Hematopoietic multipotent progenitor cell (in vitro differentiated cells): ENCODE measurements around the gene CD8B. TPM values are rescaled to one million over a fixed set of nuclear protein-coding genes. Genes with fewer than 3 reads are reported as not detected.
"Not testable (repeated sequence)": the region's sequence is repeated elsewhere in the genome, so short reads cannot be mapped to it uniquely, and the experiment has no call there.

ENCODE experiments used
- DNase-seq, 3 donors: peaks; one replicate each; pipeline ENCODE4 v3.0.0-alpha.2; 2011 to 2015; ENCODE audit warnings: low read depth in 2 of 3, low spot score in 2 of 3
- total RNA-seq: library from RNA; depleted of rRNA; stranded (reverse); fragments of >200 nt; gene quantifications from one replicate; pipeline ENCODE4 v1.2.3, GENCODE V29; 2012

The CD8B gene
- total RNA-seq, 1 donor, result 0.27 TPM

DNA sequence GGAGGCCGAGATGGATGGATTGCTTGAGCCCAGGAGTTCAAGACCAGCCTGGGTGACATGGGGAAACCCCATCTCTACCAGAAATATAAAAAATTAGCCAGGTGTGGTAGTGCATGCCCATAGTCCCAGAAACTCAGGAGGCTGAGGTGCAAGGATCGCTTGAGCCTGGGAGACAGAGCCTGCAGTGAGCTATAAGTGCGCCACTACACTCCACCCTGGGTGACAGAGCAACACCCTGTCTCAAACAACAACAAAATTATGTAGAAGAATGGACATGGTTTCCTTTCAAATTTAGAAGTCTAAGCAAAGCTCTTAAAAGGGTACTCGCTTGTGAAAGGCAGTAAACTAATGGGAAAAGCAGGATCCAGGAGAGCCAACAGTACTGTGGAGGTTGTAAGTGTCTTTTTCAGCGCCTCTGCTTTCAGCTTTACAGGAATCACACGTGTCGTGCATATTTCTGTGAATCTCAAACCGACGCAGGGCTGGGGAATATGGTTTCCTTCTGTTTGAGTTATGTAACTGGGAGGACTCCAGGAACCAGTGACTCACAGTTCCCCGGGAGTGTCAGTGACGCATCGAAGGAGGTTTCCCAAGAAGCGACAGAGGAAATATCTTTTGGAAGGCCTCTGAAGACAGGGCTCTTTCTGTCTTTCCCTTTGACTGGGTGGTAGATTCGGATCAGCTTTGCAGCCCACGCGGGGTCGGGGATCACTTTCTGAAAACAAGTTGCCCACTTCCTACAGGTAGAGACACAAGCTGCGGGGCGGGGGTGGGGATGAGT is 24.6 kb downstream of the CD8B start:
- DNase-seq, result peak in 2 of 3 donors; percentile 25 to 55

DNA sequence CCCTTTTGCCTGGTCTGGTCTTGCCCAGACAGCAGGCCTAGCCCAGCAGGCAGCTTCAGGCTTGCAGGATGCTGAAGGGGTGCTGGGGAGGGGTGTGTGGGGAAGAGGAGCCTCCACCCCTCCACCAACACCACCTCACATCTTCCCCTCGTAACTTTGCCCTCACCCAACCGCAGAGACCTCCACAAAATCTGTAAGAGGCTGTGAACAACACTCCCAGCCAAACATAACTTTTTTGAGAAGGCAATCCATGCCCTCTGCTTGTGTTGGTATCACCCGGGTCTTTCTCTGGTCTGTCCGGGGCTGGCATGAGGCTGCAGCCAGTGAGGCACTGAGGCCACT is 26.2 kb downstream of the CD8B start:
- not testable (repeated sequence) for DNase-seq

GRCh38 chr2:86833315-86833714 is 28.4 kb downstream of the CD8B start:
- no peak for DNase-seq

- no peak for DNase-seq
These were observed 29.2 kb downstream of the CD8B start for GRCh38 chr2:86832334-86833096.

DNA sequence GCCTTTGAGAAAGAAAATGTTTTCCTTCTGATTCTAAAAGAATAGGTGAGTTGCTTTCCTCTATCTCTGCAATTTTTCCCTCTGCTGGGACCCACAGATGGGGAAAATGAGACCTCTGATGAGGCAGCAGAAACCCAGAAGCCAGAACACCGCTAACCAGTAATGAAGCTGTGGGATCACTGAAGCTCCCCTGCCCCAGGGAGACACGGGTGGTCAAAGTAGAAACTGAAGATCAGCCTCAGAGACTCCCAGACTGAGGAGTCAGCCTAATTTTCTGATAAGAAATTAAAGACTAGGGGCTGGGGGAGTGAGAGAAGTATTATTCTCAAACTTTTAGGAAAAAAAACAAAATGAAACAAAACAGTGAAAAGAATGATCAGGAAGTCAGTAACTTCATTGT is 30.1 kb downstream of the CD8B start:
- DNase-seq, result no peak

DNA sequence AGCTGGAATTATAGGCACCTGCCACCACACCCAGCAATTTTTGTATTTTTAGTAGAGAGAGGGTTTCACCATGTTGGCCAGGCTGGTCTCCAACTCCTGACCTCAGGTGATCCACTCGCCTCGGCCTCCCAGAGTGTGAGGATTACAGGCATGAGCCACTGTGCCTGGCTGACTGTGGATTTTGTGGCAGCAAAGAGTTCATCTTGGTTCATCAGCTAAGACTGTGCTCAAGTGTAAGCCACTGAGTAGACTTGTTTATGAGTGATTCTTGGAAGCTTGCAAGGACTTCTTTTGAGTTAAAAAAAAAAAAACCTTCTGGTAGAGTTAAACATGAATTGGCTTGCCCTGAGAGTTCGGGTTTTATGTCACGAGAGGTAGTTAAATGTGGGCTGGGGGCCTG is 34.7 kb downstream of the CD8B start:
- DNase-seq, result no peak

- no peak for DNase-seq
These were observed 35.8 kb downstream of the CD8B start for GRCh38 chr2:86825693-86826381.

GRCh38 chr2:86825036-86825692 is 36.5 kb downstream of the CD8B start:
- no peak for DNase-seq

- no peak for DNase-seq
These were observed 38.9 kb downstream of the CD8B start for GRCh38 chr2:86822668-86823345.

DNA sequence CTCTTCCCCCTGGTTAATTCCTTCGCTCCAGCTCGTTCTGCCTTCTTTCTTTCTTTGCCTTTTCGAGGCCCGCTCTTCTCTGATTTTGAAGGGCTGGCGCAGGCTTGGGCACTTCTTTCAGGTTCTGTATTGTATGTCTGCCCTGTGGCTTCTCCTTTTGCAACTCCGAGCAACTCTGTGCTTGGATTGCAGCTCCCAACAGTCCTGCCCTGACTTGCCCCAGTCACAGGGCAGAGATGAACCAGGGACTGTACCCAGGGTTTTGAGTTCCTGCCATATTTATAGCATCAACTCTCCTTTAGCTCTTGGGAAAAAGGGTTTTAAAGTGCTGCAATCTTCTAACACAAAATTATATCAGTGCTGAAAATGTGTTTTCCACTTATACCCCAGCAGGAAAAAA is 39.8 kb downstream of the CD8B start:
- no peak for DNase-seq

DNA sequence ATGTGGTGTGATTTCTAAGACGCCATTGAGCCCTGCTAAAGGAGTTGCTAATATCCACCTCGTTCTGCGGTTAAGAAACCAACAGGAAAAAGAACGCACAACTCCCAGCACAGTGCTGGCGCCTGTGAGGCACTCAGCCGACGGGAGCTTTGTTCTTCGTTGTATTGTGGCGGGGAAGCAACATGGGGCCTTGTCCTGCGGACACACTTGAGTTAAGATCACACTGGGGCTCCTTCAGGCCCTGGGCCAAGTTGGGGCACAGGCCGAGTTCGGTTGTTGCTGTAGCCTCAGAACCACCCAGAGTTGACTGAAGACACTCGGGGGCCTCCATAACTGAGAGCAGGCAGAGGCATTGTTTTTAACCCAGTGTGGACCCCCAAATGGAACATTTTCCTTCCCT is 40.4 kb downstream of the CD8B start:
- no peak for DNase-seq

GRCh38 chr2:86818957-86819356 is 42.7 kb downstream of the CD8B start:
- DNase-seq, result no peak

DNA sequence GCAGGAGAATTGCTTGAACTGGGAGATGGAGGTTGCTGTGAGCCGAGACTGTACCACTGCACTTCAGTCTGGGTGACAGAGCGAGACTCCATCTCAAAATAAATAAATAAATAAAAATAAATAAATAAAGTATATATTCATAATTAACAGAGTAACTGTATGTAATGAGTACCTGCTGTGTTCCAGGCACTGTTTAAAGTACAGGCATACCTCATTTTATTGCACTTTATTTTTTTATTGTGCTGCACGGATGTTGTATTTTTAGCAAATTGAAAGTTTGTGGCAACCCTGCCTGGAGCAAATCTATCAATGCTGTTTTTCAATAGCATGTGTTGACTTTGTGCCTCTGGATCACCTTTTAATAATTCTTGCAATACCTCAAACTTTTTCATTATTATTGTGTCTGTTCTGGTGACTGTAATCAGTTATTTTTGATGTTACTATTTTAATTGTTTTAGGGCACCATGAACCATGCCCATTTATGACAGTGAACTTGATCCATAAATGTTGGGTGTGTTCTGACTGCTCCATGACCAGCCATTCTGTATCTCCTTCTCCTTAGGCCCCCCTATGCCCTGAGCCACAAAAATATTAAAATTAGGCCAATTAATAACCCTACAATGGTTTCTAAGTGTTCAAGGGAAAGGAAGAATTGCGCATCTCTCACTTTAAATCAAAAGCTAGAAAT is 43.4 kb downstream of the CD8B start:
- no peak for DNase-seq

- no peak for DNase-seq
These were observed 46.1 kb downstream of the CD8B start for GRCh38 chr2:86815611-86816010.

DNA sequence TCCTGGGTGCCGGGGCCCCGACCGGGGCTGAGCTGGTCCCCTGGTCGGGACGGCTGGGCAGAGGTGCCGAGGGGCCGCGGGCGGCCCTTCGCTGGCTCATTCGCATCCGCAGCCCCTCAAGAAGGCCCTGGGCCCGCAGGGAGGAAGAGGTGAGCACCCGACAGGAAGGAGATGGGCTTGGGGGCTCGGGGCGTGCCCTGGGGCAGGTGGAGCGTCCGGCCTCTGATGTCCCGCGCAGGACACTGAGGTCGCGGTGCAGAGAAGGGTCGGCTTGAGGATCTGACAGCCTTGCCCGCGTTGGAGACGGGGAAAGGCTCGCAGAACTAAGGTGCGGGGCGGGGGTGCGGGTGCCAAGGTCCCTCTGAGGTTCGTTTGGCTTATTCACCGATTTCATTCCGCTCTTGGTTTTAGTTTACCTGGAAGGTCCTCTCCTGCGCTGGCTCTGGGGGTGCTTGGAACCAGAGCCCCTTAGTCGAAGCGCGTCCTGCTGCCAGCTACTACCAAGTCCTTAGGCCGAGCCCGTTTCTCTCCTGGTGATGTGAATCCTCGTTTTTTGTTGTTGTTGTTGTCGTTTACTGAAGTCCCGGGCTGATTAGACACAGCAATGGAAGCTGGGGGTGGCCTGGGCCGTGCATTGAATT is 52.1 kb downstream of the CD8B start:
- no peak for DNase-seq

DNA sequence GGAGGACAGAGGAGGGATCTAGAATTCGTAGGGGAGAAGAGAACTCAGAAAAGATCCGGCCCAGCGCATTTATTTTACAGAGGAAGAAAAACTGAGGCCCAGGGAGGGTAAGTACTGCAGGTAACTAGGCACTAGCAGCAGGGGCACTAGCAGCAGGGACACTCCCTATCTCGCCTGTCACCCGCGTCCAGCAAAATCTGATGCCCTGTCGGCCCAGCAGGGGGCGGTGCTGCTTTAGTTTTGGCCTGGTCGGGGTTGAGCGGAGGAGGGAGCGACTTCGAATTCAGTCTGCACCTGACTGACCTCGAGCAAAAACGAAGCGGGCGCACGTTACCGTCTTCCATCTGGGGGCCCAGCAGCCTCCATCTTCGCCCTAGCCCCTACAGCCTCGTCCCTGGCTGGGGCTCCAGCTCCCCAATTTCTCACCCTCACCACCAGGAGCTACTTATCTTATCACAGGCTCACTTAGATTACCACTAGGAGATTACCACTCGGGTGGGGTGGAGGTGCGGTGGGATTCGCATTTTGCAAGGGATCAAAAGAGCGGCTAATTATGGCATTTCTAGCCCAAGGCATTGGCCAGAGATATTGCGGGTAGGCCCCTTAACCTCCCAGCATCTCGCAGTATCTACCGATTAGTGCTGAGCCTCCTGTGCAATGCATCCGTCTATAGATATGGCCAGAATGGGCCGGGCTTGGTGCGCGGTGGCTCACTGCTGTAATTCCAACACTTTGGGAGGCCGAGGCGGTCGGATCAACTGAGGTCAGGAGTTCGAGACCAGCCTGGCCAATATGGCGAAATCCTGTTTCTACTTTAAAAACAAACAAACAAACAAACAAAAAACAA is 53.1 kb downstream of the CD8B start:
- DNase-seq, result peak; percentile 69 to 93 (median 86)

GRCh38 chr2:86807468-86808275 is 54.0 kb downstream of the CD8B start:
- peak in 2 of 3 donors; percentile 43 to 50 for DNase-seq

DNA sequence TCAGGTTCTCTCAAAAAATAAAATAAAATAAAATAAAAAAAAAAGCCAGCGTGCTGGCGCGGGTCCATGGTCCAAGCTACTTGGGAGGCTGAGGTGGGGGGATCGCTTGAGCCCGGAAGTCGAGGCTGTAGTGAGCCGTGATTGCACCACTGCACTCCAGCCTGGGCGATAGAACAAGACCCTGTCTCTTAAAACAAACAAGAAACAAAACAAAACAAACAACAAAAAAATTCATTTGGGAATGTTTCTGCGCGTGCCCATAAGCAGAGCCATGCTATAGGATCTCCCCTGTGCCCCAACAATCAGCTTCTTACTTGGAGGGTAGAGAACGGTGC is 54.6 kb downstream of the CD8B start:
- DNase-seq, result no peak
